ENCODE data around the gene SNX20.

- TF ChIP-seq, protein P1, sequence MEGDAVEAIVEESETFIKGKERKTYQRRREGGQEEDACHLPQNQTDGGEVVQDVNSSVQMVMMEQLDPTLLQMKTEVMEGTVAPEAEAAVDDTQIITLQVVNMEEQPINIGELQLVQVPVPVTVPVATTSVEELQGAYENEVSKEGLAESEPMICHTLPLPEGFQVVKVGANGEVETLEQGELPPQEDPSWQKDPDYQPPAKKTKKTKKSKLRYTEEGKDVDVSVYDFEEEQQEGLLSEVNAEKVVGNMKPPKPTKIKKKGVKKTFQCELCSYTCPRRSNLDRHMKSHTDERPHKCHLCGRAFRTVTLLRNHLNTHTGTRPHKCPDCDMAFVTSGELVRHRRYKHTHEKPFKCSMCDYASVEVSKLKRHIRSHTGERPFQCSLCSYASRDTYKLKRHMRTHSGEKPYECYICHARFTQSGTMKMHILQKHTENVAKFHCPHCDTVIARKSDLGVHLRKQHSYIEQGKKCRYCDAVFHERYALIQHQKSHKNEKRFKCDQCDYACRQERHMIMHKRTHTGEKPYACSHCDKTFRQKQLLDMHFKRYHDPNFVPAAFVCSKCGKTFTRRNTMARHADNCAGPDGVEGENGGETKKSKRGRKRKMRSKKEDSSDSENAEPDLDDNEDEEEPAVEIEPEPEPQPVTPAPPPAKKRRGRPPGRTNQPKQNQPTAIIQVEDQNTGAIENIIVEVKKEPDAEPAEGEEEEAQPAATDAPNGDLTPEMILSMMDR (conservative IDR thresholded peaks at IDR 0.05; ENCODE audit: low read depth, low read length) = no peak
- TF ChIP-seq EZH2 (IDR thresholded peaks at IDR 0.05; ENCODE audit: borderline replicate concordance, low read depth, low read length, poor library complexity, severe bottlenecking) = no peak
Observed at GRCh38 chr16:50655558-50656055, 25.5 kb downstream of the SNX20 start.
